HG02763 (cell line): Measurements from ENCODE around the gene GPBP1L1.
"Not testable (repeated sequence)": the region's sequence is repeated elsewhere in the genome, so short reads cannot be mapped to it uniquely, and the experiment has no call there.

Experiments
- ATAC-seq: cut with Tn5 transposase; IDR thresholded peaks from one replicate; pipeline ENCODE4 v1.9.1; 2021; ENCODE audit warnings: mild to moderate bottlenecking, moderate library complexity; ENCODE audit not compliant: unreplicated experiment

GPBP1L1 gene

DNA sequence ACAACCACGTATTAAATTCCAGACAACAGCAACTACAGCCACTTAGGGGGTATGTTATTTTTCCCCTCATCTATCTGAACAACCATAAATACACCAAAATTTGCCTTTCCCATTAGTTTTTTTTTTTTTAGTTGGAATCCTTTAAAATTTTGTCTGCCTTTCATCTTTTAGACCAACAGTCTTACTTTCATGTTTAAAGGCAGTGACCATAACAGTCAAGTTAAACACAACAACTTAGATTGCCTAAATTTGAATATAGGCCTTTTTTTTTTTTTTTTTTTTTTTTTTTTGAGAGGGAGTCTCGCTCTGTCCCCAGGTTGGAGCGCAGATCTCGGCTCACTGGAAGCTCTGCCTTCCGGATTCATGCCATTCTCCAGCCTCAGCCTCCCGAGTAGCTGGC is 3.4 kb downstream of the GPBP1L1 start:
- no peak for ATAC-seq

GRCh38 chr1:45679123-45679522 is 7.2 kb downstream of the GPBP1L1 start:
- ATAC-seq: no peak

GRCh38 chr1:45678489-45678888 is 7.8 kb downstream of the GPBP1L1 start:
- ATAC-seq: no peak

DNA sequence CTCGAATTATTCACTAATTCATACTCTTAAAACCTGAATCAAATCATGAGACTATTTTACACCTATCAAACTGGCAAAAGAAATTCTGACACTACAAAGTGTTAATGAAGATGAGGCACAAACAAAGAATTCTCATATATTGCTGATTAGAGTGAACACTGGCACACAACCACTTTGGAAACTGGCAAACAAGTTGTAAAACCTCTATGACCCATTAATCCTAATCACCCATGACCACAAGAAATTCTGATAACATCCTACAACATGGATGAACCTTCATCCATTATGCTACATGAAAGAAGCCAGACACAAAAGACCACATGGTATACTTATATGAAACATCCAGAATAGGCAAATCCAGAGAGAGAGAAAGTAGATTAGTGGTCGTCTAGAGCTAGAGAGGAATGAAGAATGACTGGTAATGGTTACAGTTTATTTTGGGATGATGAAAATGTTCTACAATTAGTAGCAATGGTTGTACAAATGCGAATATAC is 8.5 kb downstream of the GPBP1L1 start:
- ATAC-seq: no peak

DNA sequence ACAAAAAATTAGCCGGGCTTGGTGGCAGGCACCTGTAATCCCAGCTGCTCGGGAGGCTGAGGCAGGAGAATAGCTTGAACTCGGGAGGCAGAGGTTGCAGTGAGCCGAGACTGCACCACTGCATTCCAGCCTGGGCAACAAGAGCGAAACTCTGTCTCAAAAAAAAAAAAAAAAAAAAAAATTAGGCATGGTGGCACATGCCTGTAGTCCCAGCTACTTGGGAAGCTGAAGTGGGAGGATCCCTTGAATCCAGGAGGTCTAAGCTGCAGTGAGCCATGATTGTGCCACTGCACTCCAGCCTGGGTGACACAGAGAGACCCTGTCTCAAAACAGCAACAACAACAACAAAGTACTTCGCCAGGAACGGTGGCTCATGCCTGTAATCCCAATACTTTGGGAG is 9.8 kb downstream of the GPBP1L1 start:
- not testable (repeated sequence) for ATAC-seq

DNA sequence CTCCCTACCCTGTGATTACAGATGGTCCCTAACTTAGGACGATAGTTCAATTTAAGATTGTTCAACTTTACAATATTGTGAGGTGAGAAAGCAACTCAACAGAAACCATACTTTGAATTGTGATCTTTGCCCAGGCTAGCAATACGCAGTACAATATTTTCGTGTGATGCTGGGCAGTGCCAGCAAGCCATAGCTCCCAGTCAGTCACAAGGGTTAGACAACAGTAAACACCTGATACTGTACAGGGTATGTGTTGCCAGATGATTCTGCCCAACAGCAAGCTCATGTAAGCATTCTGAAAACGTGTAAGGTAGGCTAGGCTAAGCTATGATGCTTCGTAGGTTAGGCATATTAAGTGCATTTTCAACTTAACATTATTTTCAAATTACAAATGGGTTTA is 11.9 kb downstream of the GPBP1L1 start:
- ATAC-seq: no peak

- no peak for ATAC-seq
Measured at GRCh38 chr1:45673956-45674355, 12.4 kb downstream of the GPBP1L1 start.

GRCh38 chr1:45669859-45670655 is 16.3 kb downstream of the GPBP1L1 start:
- ATAC-seq: no peak

- ATAC-seq: no peak
Measured at GRCh38 chr1:45669379-45669778, 17.0 kb downstream of the GPBP1L1 start.

DNA sequence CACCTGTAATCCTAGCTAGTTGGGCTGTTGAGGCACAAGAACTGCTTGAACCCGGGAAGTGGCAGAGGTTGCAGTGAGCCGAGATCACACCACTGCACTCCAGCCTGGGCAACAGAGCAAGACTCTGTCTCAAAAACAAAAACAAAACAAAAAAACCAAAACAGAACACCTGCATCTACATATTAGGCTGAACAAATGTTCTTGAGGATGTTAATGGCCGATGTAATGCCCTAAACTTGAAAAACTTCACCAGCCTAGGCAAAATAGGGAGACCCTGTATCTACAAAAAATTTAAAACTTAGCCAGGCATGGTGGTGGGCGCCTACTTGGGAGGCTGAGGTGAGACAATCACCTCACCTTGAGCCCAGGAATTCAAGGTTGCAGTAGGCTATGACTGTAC is 17.8 kb downstream of the GPBP1L1 start:
- ATAC-seq: no peak

DNA sequence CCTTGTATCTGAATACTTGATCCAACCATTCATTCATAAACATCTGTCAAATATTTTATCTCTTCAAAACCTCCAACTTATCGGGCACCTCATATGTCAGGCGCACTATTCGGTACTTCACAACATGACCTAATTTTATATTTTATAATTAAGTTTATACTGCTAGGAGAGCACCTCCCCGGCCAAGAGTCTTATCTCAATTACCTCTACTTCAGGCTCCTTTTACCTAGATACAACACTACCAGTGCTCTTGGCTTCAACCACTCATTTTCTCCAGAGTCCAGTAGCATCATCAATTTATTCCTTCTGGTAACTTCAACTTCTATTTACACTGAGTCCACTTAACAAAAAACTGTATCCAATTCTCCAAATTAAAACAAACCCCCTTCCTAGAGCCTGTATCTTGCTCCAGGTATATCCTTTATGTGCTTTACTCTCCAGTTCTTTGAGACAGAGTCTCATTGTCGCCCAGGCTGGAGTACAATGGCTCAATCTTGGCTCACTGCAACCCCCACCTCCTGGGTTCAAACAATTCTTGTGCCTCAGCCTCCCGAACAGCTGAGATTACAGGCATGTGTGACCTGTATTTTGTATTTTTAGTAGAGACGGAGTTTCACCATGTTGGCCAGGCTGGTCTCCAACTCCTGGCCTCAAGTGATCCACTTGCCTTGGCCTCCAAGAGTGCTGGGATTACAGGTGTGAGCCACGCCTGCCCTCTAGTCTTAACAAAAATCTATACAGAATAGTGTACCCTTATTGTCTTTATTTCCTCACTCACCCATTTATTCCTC is 18.8 kb downstream of the GPBP1L1 start:
- ATAC-seq: no peak

- no peak for ATAC-seq
Measured at GRCh38 chr1:45666836-45667235, 19.5 kb downstream of the GPBP1L1 start.

DNA sequence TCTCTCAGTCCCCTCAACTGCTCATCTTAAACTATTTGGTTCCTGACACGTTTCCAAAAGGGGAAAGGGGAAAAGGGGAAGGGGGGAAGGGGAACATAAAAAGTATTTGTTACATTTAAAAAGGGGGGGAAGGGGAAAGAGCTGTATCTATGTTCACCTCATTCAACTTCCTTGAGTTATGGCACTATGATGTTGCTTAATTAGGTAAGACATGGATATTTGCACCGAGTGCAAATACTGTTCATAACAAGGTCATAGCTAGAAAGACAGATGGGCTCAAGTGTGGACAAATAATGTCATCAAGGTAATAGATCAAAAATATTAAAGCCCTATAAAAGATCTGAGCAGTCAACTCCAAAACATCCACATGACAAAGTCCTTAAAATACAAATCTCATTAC is 26.0 kb downstream of the GPBP1L1 start:
- ATAC-seq: no peak

GRCh38 chr1:45659222-45659621 is 27.1 kb downstream of the GPBP1L1 start:
- no peak for ATAC-seq

DNA sequence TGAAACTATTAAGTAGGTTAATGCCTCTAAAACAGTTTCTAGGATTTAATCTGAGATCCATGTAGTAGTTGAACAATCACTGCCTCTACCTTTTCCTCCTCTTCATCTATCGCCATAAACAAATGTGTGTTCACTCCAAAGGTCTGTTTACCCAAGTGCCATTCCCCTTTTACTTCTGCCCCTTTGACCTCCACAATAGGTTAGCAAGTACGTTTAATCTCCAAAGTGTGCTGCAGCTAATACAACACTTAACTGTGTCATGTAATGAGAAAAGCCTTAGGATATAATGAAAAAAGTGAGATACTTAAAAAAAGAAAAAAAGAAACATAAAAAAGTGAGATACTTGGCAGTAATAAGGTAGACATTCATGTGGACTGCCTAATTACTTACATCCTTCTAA is 28.2 kb downstream of the GPBP1L1 start:
- ATAC-seq: no peak

DNA sequence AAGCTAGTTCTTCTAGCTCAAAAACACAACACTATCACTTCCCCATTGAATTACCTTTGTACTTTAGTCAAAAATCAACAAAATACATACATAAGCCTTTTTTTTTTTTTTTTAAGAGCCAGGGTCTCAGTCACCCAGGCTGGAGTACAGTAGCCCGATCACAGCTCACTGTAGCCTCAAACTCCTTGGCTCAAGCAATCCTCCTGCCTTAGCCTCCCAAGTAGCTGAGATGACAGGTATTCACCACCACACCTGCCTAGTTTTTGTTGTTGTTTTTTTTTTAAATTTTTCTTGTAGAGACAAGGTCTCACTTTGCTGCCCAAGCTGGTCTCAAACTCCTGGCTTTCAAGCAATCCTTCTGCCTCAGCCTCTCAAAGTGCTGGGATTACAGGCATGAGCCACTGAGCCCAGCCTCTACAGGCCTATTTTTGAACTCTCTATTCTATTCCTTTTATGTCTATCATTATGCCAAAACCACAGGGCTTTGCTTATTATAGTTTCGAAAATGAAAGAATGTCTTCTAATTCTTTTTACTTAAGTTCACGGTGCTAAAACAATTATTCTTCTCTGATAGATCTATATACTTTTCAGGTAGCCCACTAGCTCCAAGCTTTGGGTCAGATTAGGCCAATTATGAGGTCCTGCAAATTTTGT is 29.6 kb downstream of the GPBP1L1 start:
- ATAC-seq: no peak

GRCh38 chr1:45654540-45655280 is 31.6 kb downstream of the GPBP1L1 start:
- ATAC-seq: no peak

DNA sequence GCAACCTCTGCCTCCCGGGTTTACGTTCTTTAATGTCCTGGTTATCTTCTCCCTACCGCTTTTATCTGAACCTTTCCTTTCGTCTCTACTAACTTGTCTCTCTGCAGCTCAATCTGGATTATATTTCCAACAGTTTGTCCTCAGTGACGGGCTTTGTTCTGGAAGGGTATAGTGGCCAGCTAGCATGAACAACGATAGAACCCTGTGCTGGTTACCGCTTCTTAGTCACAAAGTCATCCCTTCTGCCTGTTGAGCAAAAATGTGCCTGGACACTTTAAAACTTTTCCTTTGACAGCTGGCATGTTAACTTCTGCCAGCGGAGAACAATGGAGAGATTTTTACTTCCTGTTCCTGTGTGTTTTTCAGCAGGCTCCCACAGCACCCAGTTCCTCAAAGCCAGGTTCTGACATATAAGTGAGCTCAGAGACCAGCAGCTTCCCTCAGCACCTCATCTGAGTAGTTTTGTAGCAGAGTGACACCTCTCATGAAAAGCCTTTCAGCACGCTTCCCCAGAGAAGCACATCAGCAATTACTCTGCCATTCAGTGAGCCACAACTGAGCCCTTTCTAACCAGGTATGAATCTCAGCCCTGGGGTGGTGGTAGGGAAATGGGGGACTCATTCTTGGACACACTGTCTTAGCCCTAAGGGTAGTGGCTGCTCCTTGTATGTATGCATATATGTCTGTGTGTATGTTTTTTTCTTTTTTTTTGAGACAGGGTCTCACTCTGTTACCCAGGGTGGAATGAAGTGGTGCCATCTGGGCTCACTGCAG is 38.9 kb downstream of the GPBP1L1 start:
- no peak for ATAC-seq

GRCh38 chr1:45644661-45645060 is 41.7 kb downstream of the GPBP1L1 start:
- no peak for ATAC-seq

- no peak for ATAC-seq
Measured at GRCh38 chr1:45643978-45644377, 42.4 kb downstream of the GPBP1L1 start.
